ENCODE measurements around the gene SPIRE1. TPM values are rescaled to one million over a fixed set of nuclear protein-coding genes. Genes with fewer than 3 reads are reported as not detected.

The SPIRE1 gene
- total and polyA plus RNA-seq, 2 experiments from 2014 or later: 10.7 to 28.6 TPM

GRCh38 chr18:12500986-12501385 is 156.9 kb downstream of the SPIRE1 start:
- no peak overlapping the region for H3K9ac ChIP-seq
- no peaks in the 10 kb centered on the region for H3K27me3 ChIP-seq (replicated peaks; ENCODE audit: insufficient read depth)
- H3K4me1 ChIP-seq (ENCODE audit: insufficient read depth): no peaks in the 10 kb centered on the region
- peaks cover 14% of the 10 kb centered on the region; the same call in 1 of the 2 replicates for H3K36me3 ChIP-seq (ENCODE audit: low read depth)
- H3K27ac ChIP-seq: no peak overlapping the region
- no peak overlapping the region for H3K4me3 ChIP-seq
- WGBS, 2 experiments (ENCODE audit: low coverage in 1 of 2, low lambda C conversion rate in 2 of 2, missing lambda C conversion rate in 2 of 2): 99% methylated on average over 5 to 6 of the region's 6 CpGs
- no peak for DNase-seq
- in situ Hi-C loops (cut with MboI): no loop called here
- H3F3A ChIP-seq (ENCODE audit: insufficient read depth): no peaks in the 10 kb centered on the region
- H3K9me3 ChIP-seq (ENCODE audit: low read depth): no peaks in the 10 kb centered on the region
- TF ChIP-seq EZH2phosphoT487 (IDR thresholded peaks at IDR 0.05; ENCODE audit: insufficient read depth, low read depth): no peak
- no peak for TF ChIP-seq EZH2 (IDR thresholded peaks at IDR 0.05; ENCODE audit: insufficient read depth, poor library complexity, severe bottlenecking)
- no peak overlapping the region for H3K4me2 ChIP-seq (ENCODE audit: unreplicated experiment)
- H3K9me2 ChIP-seq (ENCODE audit: insufficient read depth): no peaks in the 10 kb centered on the region
- no peaks in the 10 kb centered on the region for H4K20me1 ChIP-seq (ENCODE audit: insufficient read depth)
- H2AFZ ChIP-seq: no peak overlapping the region
- no peaks in the 10 kb centered on the region; the same call in 1 of the 2 replicates for H3K79me2 ChIP-seq (ENCODE audit: insufficient read depth)

GRCh38 chr18:12497839-12498238 is 160.1 kb downstream of the SPIRE1 start:
- H3K36me3 ChIP-seq (ENCODE audit: low read depth): peaks cover 18% of the 10 kb centered on the region; the same call in 1 of the 2 replicates
- H3K27me3 ChIP-seq (replicated peaks; ENCODE audit: insufficient read depth): no peaks in the 10 kb centered on the region
- 94 to 100% methylated on average over 3 of the region's 3 CpGs for WGBS, 2 experiments (ENCODE audit: low coverage in 1 of 2, low lambda C conversion rate in 2 of 2, missing lambda C conversion rate in 2 of 2)
- DNase-seq: no peak
- H3K4me3 ChIP-seq: no peak overlapping the region
- H3K79me2 ChIP-seq (ENCODE audit: insufficient read depth): no peaks in the 10 kb centered on the region; the same call in 1 of the 2 replicates
- H3K9ac ChIP-seq: no peak overlapping the region
- H3K27ac ChIP-seq: no peak overlapping the region
- H4K20me1 ChIP-seq (ENCODE audit: insufficient read depth): no peaks in the 10 kb centered on the region
- H3K9me3 ChIP-seq (ENCODE audit: low read depth): no peaks in the 10 kb centered on the region
- no peaks in the 10 kb centered on the region for H3K4me1 ChIP-seq (ENCODE audit: insufficient read depth)
- H2AFZ ChIP-seq: no peak overlapping the region
- in situ Hi-C loops (cut with MboI): no loop called here
- no peaks in the 10 kb centered on the region for H3K9me2 ChIP-seq (ENCODE audit: insufficient read depth)
- H3K4me2 ChIP-seq (ENCODE audit: unreplicated experiment): no peak overlapping the region
- no peaks in the 10 kb centered on the region for H3F3A ChIP-seq (ENCODE audit: insufficient read depth)
- TF ChIP-seq EZH2phosphoT487 (IDR thresholded peaks at IDR 0.05; ENCODE audit: insufficient read depth, low read depth) (no peak), EZH2 (IDR thresholded peaks at IDR 0.05; ENCODE audit: insufficient read depth, poor library complexity, severe bottlenecking) (no peak)

- no peak for DNase-seq
- Histone ChIP-seq H3K9ac (no peak overlapping the region), H3K4me1 (ENCODE audit: insufficient read depth) (no peaks in the 10 kb centered on the region), H3K4me3 (no peak overlapping the region), H3K36me3 (ENCODE audit: low read depth) (peaks cover 21% of the 10 kb centered on the region; the same call in 1 of the 2 replicates), H3K79me2 (ENCODE audit: insufficient read depth) (no peaks in the 10 kb centered on the region; the same call in 1 of the 2 replicates), H4K20me1 (ENCODE audit: insufficient read depth) (no peaks in the 10 kb centered on the region), H3K27ac (no peak overlapping the region), H2AFZ (no peak overlapping the region), H3K9me2 (ENCODE audit: insufficient read depth) (no peaks in the 10 kb centered on the region), H3F3A (ENCODE audit: insufficient read depth) (no peaks in the 10 kb centered on the region), H3K27me3 (replicated peaks; ENCODE audit: insufficient read depth) (no peaks in the 10 kb centered on the region), H3K4me2 (ENCODE audit: unreplicated experiment) (no peak overlapping the region), H3K9me3 (ENCODE audit: low read depth) (no peaks in the 10 kb centered on the region)
- TF ChIP-seq EZH2 (IDR thresholded peaks at IDR 0.05; ENCODE audit: insufficient read depth, poor library complexity, severe bottlenecking): no peak
- no peak for TF ChIP-seq EZH2phosphoT487 (IDR thresholded peaks at IDR 0.05; ENCODE audit: insufficient read depth, low read depth)
- in situ Hi-C loops (cut with MboI): no loop called here
- WGBS, 2 experiments (ENCODE audit: low coverage in 1 of 2, low lambda C conversion rate in 2 of 2, missing lambda C conversion rate in 2 of 2): 98 to 100% methylated on average over 2 of the region's 2 CpGs
Measured at GRCh38 chr18:12497296-12497695, 160.6 kb downstream of the SPIRE1 start.

GRCh38 chr18:12492907-12493306 is 165.0 kb downstream of the SPIRE1 start:
- Histone ChIP-seq H3K4me3 (no peak overlapping the region), H3K4me1 (ENCODE audit: insufficient read depth) (no peaks in the 10 kb centered on the region), H3K79me2 (ENCODE audit: insufficient read depth) (peaks cover 40% of the 10 kb centered on the region), H3K27ac (no peak overlapping the region), H3K9me2 (ENCODE audit: insufficient read depth) (no peaks in the 10 kb centered on the region), H2AFZ (no peak overlapping the region), H4K20me1 (ENCODE audit: insufficient read depth) (no peaks in the 10 kb centered on the region), H3K9ac (no peak overlapping the region), H3K9me3 (ENCODE audit: low read depth) (no peaks in the 10 kb centered on the region), H3K4me2 (ENCODE audit: unreplicated experiment) (no peak overlapping the region), H3K27me3 (replicated peaks; ENCODE audit: insufficient read depth) (no peaks in the 10 kb centered on the region), H3K36me3 (ENCODE audit: low read depth) (peaks cover 44% of the 10 kb centered on the region; the same call in 1 of the 2 replicates), H3F3A (ENCODE audit: insufficient read depth) (no peaks in the 10 kb centered on the region)
- in situ Hi-C loops (cut with MboI): no loop called here
- 90 to 94% methylated on average over 5 of the region's 5 CpGs for WGBS, 2 experiments (ENCODE audit: low coverage in 1 of 2, low lambda C conversion rate in 2 of 2, missing lambda C conversion rate in 2 of 2)
- DNase-seq: no peak
- TF ChIP-seq EZH2 (IDR thresholded peaks at IDR 0.05; ENCODE audit: insufficient read depth, poor library complexity, severe bottlenecking): no peak

Data from GM23248 (cell line).